GM12878 (cell line): ENCODE measurements around the gene FBRSL1. TPM values are rescaled to one million over a fixed set of nuclear protein-coding genes. Genes with fewer than 3 reads are reported as not detected.

ENCODE experiments used
- ATAC-seq: fragments of 200-7000 bp; cut with Tn5 transposase; 3 replicates; pipeline ENCODE4 v1.9.1; 2020; ENCODE audit warnings: mild to moderate bottlenecking, moderate library complexity
- BruUV-seq: library from RNA; stranded (reverse); fragments of 400-500 nt; replicated peaks from 2 replicates; lab custom pipeline; 2021; lab: Mats Ljungman, UMichigan
- CTCF ChIA-PET: fragments of 300-600 bp; sonication (Branson Sonifier 250); formaldehyde crosslinking; extraction: SDS; loops from one replicate; lab custom pipeline; 2021; ENCODE audit warnings: inconsistent platforms; lab: Yijun Ruan, JAX
- POLR2A ChIA-PET: fragments of 350-600 bp; formaldehyde crosslinking; extraction: SDS; loops from one replicate; lab custom pipeline; 2021; ENCODE audit warnings: inconsistent platforms; lab: Charles Lee
- RAD21 ChIA-PET: fragments of 300-600 bp; sonication (Branson Sonifier 250); formaldehyde crosslinking; loops from one replicate; lab custom pipeline; 2023; ENCODE audit warnings: antibody characterized with exemption; ENCODE audit not compliant: unreplicated experiment; lab: Charles Lee
- SMC1A ChIA-PET: fragments of 300-600 bp; sonication (Branson Sonifier 250); formaldehyde crosslinking; loops from one replicate; lab custom pipeline; 2023; ENCODE audit not compliant: unreplicated experiment, uncharacterized antibody; lab: Charles Lee
- DNase-seq: peaks from one replicate; pipeline ENCODE4 v3.0.0-alpha.2; 2011; ENCODE audit warnings: low read depth, low spot score
- FAIRE-seq: peaks from 3 replicates; lab custom pipeline; 2011; peaks lifted over from hg19 to GRCh38; lab: Jason Lieb, UNC
- H2AFZ ChIP-seq: 2 replicates; pipeline ENCODE4 v1.6.0; 2011; ENCODE audit warnings: low read depth, low read length, control low read depth; ENCODE audit not compliant: control insufficient read depth
- H3K27ac ChIP-seq: 2 replicates; pipeline ENCODE4 v1.5.1; 2011; ENCODE audit warnings: control low read depth; ENCODE audit not compliant: control insufficient read depth, insufficient read depth
- H3K27me3 ChIP-seq, 2 experiments: replicated peaks in 1 of 2; 2 replicates each; pipeline versions ENCODE4 v1.6.0 to v1.6.1; 2011; ENCODE audit warnings: low read length in 1 of 2; ENCODE audit not compliant: control insufficient read depth in 2 of 2, insufficient read depth in 2 of 2
- H3K36me3 ChIP-seq, 2 experiments: 2 replicates each; pipeline ENCODE4 v1.5.1; 2011; ENCODE audit warnings: low read length in 1 of 2; ENCODE audit not compliant: control insufficient read depth in 2 of 2, insufficient read depth in 2 of 2
- H3K4me1 ChIP-seq: 2 replicates; pipeline ENCODE4 v1.6.1; 2011; ENCODE audit warnings: mild to moderate bottlenecking, low read length, moderate library complexity, mixed read lengths; ENCODE audit not compliant: control insufficient read depth, insufficient read depth
- H3K4me2 ChIP-seq: 2 replicates; pipeline ENCODE4 v1.6.0; 2011; ENCODE audit warnings: control low read depth; ENCODE audit not compliant: control insufficient read depth, insufficient read depth
- H3K4me3 ChIP-seq: fragments of 200-600 bp; sonication (generic); 2 replicates; pipeline ENCODE4 v1.5.1; 2016
- H3K79me2 ChIP-seq: 2 replicates; pipeline ENCODE4 v1.6.0; 2011; ENCODE audit warnings: low read length; ENCODE audit not compliant: control insufficient read depth, insufficient read depth
- H3K9ac ChIP-seq: 2 replicates; pipeline ENCODE4 v1.8.0; 2011; ENCODE audit warnings: low read length, control low read depth, mixed read lengths; ENCODE audit not compliant: control insufficient read depth, insufficient read depth
- H3K9me3 ChIP-seq: replicated peaks from 3 replicates; pipeline ENCODE4 v1.5.1; 2011; ENCODE audit warnings: mild to moderate bottlenecking, low read length; ENCODE audit not compliant: control insufficient read depth, insufficient read depth
- H4K20me1 ChIP-seq: 2 replicates; pipeline ENCODE4 v1.6.0; 2011; ENCODE audit not compliant: control insufficient read depth, insufficient read depth
- CEBPB ChIP-seq, 2 experiments: fragments of 150-350 bp in 1 of 2; IDR thresholded peaks; 2 replicates each; pipeline ENCODE4 v1.6.1; 2012 to 2014; ENCODE audit warnings: low read depth in 2 of 2, low read length in 2 of 2, borderline replicate concordance in 1 of 2, inconsistent platforms in 1 of 2
- GABPA ChIP-seq: IDR thresholded peaks from 2 replicates; pipeline ENCODE4 v1.6.1; 2014; ENCODE audit warnings: antibody characterized with exemption, low read depth, mild to moderate bottlenecking, inconsistent platforms
- KLF5 ChIP-seq: fragments of 450-650 bp; IDR thresholded peaks from 2 replicates; pipeline ENCODE4 v1.6.1; 2014; ENCODE audit warnings: mild to moderate bottlenecking; ENCODE audit not compliant: partially characterized antibody
- NFXL1 ChIP-seq: fragments of 450-650 bp; IDR thresholded peaks from 2 replicates; pipeline ENCODE4 v1.6.1; 2017; ENCODE audit warnings: antibody characterized with exemption, mild to moderate bottlenecking, borderline replicate concordance
- NFYA ChIP-seq: IDR thresholded peaks from 2 replicates; pipeline ENCODE4 v1.6.1; 2011; ENCODE audit warnings: low read depth, mild to moderate bottlenecking, low read length, improper control_type of control experiment, borderline replicate concordance
- RAD51 ChIP-seq: fragments of 450-650 bp; IDR thresholded peaks from 2 replicates; pipeline ENCODE4 v1.6.1; 2016; ENCODE audit warnings: moderate library complexity, mild to moderate bottlenecking, inconsistent platforms
- SUPT20H ChIP-seq: IDR thresholded peaks from 2 replicates; pipeline ENCODE4 v1.6.1; 2011; ENCODE audit warnings: low read depth, mild to moderate bottlenecking, low read length, moderate library complexity, borderline replicate concordance; ENCODE audit not compliant: control insufficient read depth
- ZBED1 ChIP-seq: IDR thresholded peaks from 2 replicates; pipeline ENCODE4 v1.6.1; 2016; ENCODE audit warnings: borderline replicate concordance
- WGBS: methylation state at CpG from one replicate; pipeline ENCODE4 v1.1.6; 2016; ENCODE audit warnings: low lambda C conversion rate; ENCODE audit not compliant: insufficient replicate concordance, insufficient coverage; ENCODE audit errors: missing lambda C conversion rate; 5-methylcytosine and 5-hydroxymethylcytosine counted together
- in situ Hi-C: fragments of 300-500 bp; cut with MboI; formaldehyde crosslinking; loops from 9 replicates; pipeline ENCODE4 v1.14.3; 2018; ENCODE audit warnings: mixed read lengths
- intact Hi-C: fragments of 100-400 bp; cut with micrococcal nuclease; formaldehyde crosslinking; loops from one replicate; pipeline ENCODE4 v1.14.2; 2022; ENCODE audit not compliant: unreplicated experiment
- polyA plus RNA-seq, 11 experiments: library from polyadenylated mRNA; depleted of rRNA in 4 of 11; unstranded in 6 of 11; stranded (reverse) in 5 of 11; fragments of >200 nt; fragmentation: Nextera tagmentation in 4 of 11; fragmentation: Illumina TruSeq in 1 of 11; extraction: Ambion mirVana in 4 of 11; extraction: Trizol in 1 of 11; gene quantifications; 1 replicate in 1 of 11; 2 replicates in 10 of 11; pipeline versions ENCODE4 v1.2.1 to v1.2.3, GENCODE V29; 2011 to 2016; ENCODE audit warnings: inconsistent platforms in 2 of 11, missing spikeins in 2 of 11, low read depth in 1 of 11
- total RNA-seq, 4 experiments: library from RNA; depleted of rRNA in 3 of 4; stranded (reverse); fragments of >200 nt in 3 of 4; fragmentation: Illumina TruSeq in 1 of 4; extraction: Trizol in 1 of 4; gene quantifications; 2 replicates each; pipeline versions ENCODE4 v1.2.1 to v1.2.3, GENCODE V29; 2013 to 2021
- TF ChIP-seq, protein P1 (sequence below): fragments of 450-650 bp; IDR thresholded peaks from 2 replicates; pipeline ENCODE4 v1.6.1; 2017; ENCODE audit warnings: mild to moderate bottlenecking, low read depth, inconsistent platforms; ENCODE audit not compliant: poor library complexity, severe bottlenecking
- TF ChIP-seq, protein P2 (sequence below): fragments of 450-650 bp; formaldehyde crosslinking; IDR thresholded peaks from 2 replicates; pipeline ENCODE4 v1.4.0; 2020; ENCODE audit warnings: mild to moderate bottlenecking, moderate library complexity

Gene FBRSL1
- total and polyA plus RNA-seq, 10 of the 15 experiments (the other 5 are each of a cell fraction or from before 2014, with no cell fraction given), result 0.19 to 55.1 (median 4.1) TPM

DNA sequence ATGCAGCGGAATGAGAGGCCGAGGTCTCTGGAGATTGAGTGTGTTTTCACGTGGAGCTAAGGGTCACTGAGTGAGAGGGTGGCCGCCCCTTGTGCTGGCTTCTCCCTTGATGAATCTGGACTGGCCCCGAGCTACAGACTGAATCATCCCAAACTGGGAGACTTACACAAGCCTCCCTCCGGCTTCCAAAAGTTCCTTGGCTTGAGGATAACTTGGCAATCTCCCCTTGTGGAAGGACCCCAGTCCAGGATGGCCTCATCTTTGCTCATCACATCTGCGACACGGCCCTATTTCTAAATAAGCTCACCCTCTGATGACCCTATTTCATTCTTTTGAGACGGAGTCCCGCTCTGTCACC lies 41.5 kb upstream of the FBRSL1 start:
- H3K4me2 ChIP-seq, result no peak overlapping the region
- intact Hi-C loops, result no loop called here
- in situ Hi-C loops, result no loop called here
- H3K27me3 ChIP-seq, result no peaks in the 10 kb centered on the region
- H3K4me3 ChIP-seq, result no peak overlapping the region
- FAIRE-seq (no peak), DNase-seq (no peak), ATAC-seq (no peak)
- no peak overlapping the region for H3K9ac ChIP-seq
- no peak for TF ChIP-seq NFYA
- no peak for TF ChIP-seq GABPA
- TF ChIP-seq CEBPB (IDR thresholded peaks at IDR 0.05; ENCODE audit: borderline replicate concordance in 1 of 2, low read depth in 2 of 2, low read length in 2 of 2), result no peak
- no peak for TF ChIP-seq SUPT20H
- TF ChIP-seq RAD51, result no peak
- TF ChIP-seq, protein P1, sequence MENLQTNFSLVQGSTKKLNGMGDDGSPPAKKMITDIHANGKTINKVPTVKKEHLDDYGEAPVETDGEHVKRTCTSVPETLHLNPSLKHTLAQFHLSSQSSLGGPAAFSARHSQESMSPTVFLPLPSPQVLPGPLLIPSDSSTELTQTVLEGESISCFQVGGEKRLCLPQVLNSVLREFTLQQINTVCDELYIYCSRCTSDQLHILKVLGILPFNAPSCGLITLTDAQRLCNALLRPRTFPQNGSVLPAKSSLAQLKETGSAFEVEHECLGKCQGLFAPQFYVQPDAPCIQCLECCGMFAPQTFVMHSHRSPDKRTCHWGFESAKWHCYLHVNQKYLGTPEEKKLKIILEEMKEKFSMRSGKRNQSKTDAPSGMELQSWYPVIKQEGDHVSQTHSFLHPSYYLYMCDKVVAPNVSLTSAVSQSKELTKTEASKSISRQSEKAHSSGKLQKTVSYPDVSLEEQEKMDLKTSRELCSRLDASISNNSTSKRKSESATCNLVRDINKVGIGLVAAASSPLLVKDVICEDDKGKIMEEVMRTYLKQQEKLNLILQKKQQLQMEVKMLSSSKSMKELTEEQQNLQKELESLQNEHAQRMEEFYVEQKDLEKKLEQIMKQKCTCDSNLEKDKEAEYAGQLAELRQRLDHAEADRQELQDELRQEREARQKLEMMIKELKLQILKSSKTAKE, result no peak
- TF ChIP-seq ZBED1, result no peak
- TF ChIP-seq, protein P2, sequence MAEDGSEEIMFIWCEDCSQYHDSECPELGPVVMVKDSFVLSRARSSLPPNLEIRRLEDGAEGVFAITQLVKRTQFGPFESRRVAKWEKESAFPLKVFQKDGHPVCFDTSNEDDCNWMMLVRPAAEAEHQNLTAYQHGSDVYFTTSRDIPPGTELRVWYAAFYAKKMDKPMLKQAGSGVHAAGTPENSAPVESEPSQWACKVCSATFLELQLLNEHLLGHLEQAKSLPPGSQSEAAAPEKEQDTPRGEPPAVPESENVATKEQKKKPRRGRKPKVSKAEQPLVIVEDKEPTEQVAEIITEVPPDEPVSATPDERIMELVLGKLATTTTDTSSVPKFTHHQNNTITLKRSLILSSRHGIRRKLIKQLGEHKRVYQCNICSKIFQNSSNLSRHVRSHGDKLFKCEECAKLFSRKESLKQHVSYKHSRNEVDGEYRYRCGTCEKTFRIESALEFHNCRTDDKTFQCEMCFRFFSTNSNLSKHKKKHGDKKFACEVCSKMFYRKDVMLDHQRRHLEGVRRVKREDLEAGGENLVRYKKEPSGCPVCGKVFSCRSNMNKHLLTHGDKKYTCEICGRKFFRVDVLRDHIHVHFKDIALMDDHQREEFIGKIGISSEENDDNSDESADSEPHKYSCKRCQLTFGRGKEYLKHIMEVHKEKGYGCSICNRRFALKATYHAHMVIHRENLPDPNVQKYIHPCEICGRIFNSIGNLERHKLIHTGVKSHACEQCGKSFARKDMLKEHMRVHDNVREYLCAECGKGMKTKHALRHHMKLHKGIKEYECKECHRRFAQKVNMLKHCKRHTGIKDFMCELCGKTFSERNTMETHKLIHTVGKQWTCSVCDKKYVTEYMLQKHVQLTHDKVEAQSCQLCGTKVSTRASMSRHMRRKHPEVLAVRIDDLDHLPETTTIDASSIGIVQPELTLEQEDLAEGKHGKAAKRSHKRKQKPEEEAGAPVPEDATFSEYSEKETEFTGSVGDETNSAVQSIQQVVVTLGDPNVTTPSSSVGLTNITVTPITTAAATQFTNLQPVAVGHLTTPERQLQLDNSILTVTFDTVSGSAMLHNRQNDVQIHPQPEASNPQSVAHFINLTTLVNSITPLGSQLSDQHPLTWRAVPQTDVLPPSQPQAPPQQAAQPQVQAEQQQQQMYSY (CRISPR knock-in tag), result no peak
- TF ChIP-seq KLF5, result no peak
- TF ChIP-seq NFXL1, result no peak
- no peak overlapping the region for H3K27ac ChIP-seq
- SMC1A ChIA-PET, result interaction anchor here (1.0 to 1.4 kb wide), 3 partner anchors 14 to 44 kb away, joined by 3 to 6 read pairs (median 4); no protein-coding TSS in a partner anchor
- 97% methylated on average over 10 of the region's 10 CpGs for WGBS
- CTCF ChIA-PET, result interaction anchor here (1.1 to 1.7 kb wide), 2 partner anchors 33 to 75 kb away, joined by 3 to 5 read pairs; no protein-coding TSS in a partner anchor
- H3K36me3 ChIP-seq, result no peaks in the 10 kb centered on the region
- no peak overlapping the region for H2AFZ ChIP-seq
- no peaks in the 10 kb centered on the region; the same call in 2 of the 3 replicates for H3K9me3 ChIP-seq
- POLR2A ChIA-PET, result no interaction called here
- H3K79me2 ChIP-seq, result no peaks in the 10 kb centered on the region
- RAD21 ChIA-PET, result no interaction called here
- H4K20me1 ChIP-seq, result no peaks in the 10 kb centered on the region
- BruUV-seq, result no TSS peak
- peaks cover 24% of the 10 kb centered on the region for H3K4me1 ChIP-seq
